Measurements from ENCODE around the gene IL16.
A peak's percentile ranks its signal among the peaks of the same experiment; 100 is the strongest.

The IL16 gene

GRCh38 chr15:81273855-81274254 is 77.2 kb downstream of the IL16 start:
- no peak for DNase-seq (ENCODE audit: low read depth in 4 of 4, low spot score in 1 of 4)

GRCh38 chr15:81274255-81274654 is 77.6 kb downstream of the IL16 start:
- DNase-seq (ENCODE audit: low read depth in 4 of 4, low spot score in 1 of 4): no peak

GRCh38 chr15:81274931-81275707 is 78.4 kb downstream of the IL16 start:
- DNase-seq (ENCODE audit: low read depth in 4 of 4, low spot score in 1 of 4): peak in 3 of 4 experiments; percentile 69 to 75 (median 73)

GRCh38 chr15:81275711-81276392 is 79.2 kb downstream of the IL16 start:
- no peak for DNase-seq (ENCODE audit: low read depth in 4 of 4, low spot score in 1 of 4)

- no peak for DNase-seq (ENCODE audit: low read depth in 4 of 4, low spot score in 1 of 4)
Measured at GRCh38 chr15:81276967-81277366, 80.3 kb downstream of the IL16 start.

- no peak for DNase-seq (ENCODE audit: low read depth in 4 of 4, low spot score in 1 of 4)
Measured at GRCh38 chr15:81277851-81278250, 81.2 kb downstream of the IL16 start.

GRCh38 chr15:81278306-81279029 is 81.8 kb downstream of the IL16 start:
- no peak for DNase-seq (ENCODE audit: low read depth in 4 of 4, low spot score in 1 of 4)

GRCh38 chr15:81279621-81280485 is 83.2 kb downstream of the IL16 start:
- no peak for DNase-seq (ENCODE audit: low read depth in 4 of 4, low spot score in 1 of 4)

GRCh38 chr15:81280696-81281455 is 84.2 kb downstream of the IL16 start:
- no peak for DNase-seq (ENCODE audit: low read depth in 4 of 4, low spot score in 1 of 4)

- no peak for DNase-seq (ENCODE audit: low read depth in 4 of 4, low spot score in 1 of 4)
Measured at GRCh38 chr15:81281456-81281735, 84.7 kb downstream of the IL16 start.

- DNase-seq (ENCODE audit: low read depth in 4 of 4, low spot score in 1 of 4): no peak
Measured at GRCh38 chr15:81281766-81282605, 85.3 kb downstream of the IL16 start.

- no peak for DNase-seq (ENCODE audit: low read depth in 4 of 4, low spot score in 1 of 4)
Measured at GRCh38 chr15:81282606-81282895, 85.9 kb downstream of the IL16 start.

GRCh38 chr15:81282911-81283310 is 86.2 kb downstream of the IL16 start:
- no peak for DNase-seq (ENCODE audit: low read depth in 4 of 4, low spot score in 1 of 4)

- DNase-seq (ENCODE audit: low read depth in 4 of 4, low spot score in 1 of 4): no peak
Measured at GRCh38 chr15:81284256-81285031, 87.8 kb downstream of the IL16 start.

GRCh38 chr15:81285461-81285860 is 88.8 kb downstream of the IL16 start:
- DNase-seq (ENCODE audit: low read depth in 4 of 4, low spot score in 1 of 4): no peak

GRCh38 chr15:81286621-81287121 is 90.0 kb downstream of the IL16 start:
- DNase-seq (ENCODE audit: low read depth in 4 of 4, low spot score in 1 of 4): no peak

- DNase-seq (ENCODE audit: low read depth in 4 of 4, low spot score in 1 of 4): no peak
Measured at GRCh38 chr15:81288040-81288439, 91.4 kb downstream of the IL16 start.

GRCh38 chr15:81288616-81289015 is 91.9 kb downstream of the IL16 start:
- no peak for DNase-seq (ENCODE audit: low read depth in 4 of 4, low spot score in 1 of 4)

- DNase-seq (ENCODE audit: low read depth in 4 of 4, low spot score in 1 of 4): no peak
Measured at GRCh38 chr15:81289910-81290309, 93.2 kb downstream of the IL16 start.
